GM23338 (cell line): ENCODE results near the gene SYNPO2. TPM values are rescaled to one million over a fixed set of nuclear protein-coding genes. Genes with fewer than 3 reads are reported as not detected.

Experiments
- ATAC-seq: fragments of 200-7000 bp; cut with Tn5 transposase; 3 replicates; pipeline ENCODE4 v1.9.1; 2020
- DNase-seq: peaks from one replicate; pipeline ENCODE4 v3.0.0-alpha.2; 2015; ENCODE audit warnings: low spot score
- H2AFZ ChIP-seq: fragments of 200-600 bp; sonication (generic); 2 replicates; pipeline ENCODE4 v1.8.0; 2016; ENCODE audit warnings: antibody characterized with exemption, mild to moderate bottlenecking, moderate library complexity
- H3F3A ChIP-seq: fragments of 200-600 bp; sonication (generic); replicated peaks from 2 replicates; pipeline ENCODE4 v1.8.0; 2017; ENCODE audit warnings: antibody characterized with exemption, mixed run types, low read depth
- H3K27ac ChIP-seq: fragments of 200-600 bp; sonication (generic); 2 replicates; pipeline ENCODE4 v1.6.1; 2016; ENCODE audit warnings: low read depth
- H3K27me3 ChIP-seq: fragments of 200-600 bp; sonication (generic); 2 replicates; pipeline ENCODE4 v1.8.0; 2016; ENCODE audit warnings: mild to moderate bottlenecking, mixed run types, moderate library complexity; ENCODE audit not compliant: insufficient read depth
- H3K36me3 ChIP-seq: fragments of 200-600 bp; sonication (generic); 2 replicates; pipeline ENCODE4 v1.8.0; 2016; ENCODE audit warnings: mild to moderate bottlenecking; ENCODE audit not compliant: insufficient read depth
- H3K4me1 ChIP-seq: fragments of 200-600 bp; sonication (generic); 2 replicates; pipeline ENCODE4 v1.8.0; 2016; ENCODE audit warnings: mild to moderate bottlenecking, moderate library complexity; ENCODE audit not compliant: insufficient read depth
- H3K4me2 ChIP-seq: fragments of 200-600 bp; sonication (generic); 2 replicates; pipeline ENCODE4 v1.7.1; 2017; ENCODE audit warnings: mixed run types
- H3K4me3 ChIP-seq: fragments of 200-600 bp; sonication (generic); 2 replicates; pipeline ENCODE4 v1.6.1; 2016; ENCODE audit warnings: mixed run types
- H3K79me2 ChIP-seq: fragments of 200-600 bp; sonication (generic); replicated peaks from 2 replicates; pipeline ENCODE4 v1.8.0; 2017; ENCODE audit warnings: mild to moderate bottlenecking; ENCODE audit not compliant: insufficient read depth
- H3K9me2 ChIP-seq: fragments of 200-600 bp; sonication (generic); 2 replicates; pipeline ENCODE4 v1.8.0; 2017; ENCODE audit not compliant: insufficient read depth
- H4K20me1 ChIP-seq: fragments of 200-600 bp; sonication (generic); replicated peaks from 2 replicates; pipeline ENCODE4 v1.8.0; 2017; ENCODE audit warnings: mild to moderate bottlenecking; ENCODE audit not compliant: insufficient read depth
- H3K27ac Mint-ChIP-seq: 2 replicates; pipeline ENCODE4 v1.8.0; 2020; ENCODE audit warnings: inconsistent platforms, mild to moderate bottlenecking, moderate library complexity, mixed read lengths
- H3K27me3 Mint-ChIP-seq: 3 replicates; pipeline ENCODE4 v1.8.0; 2022; ENCODE audit warnings: low read depth, mild to moderate bottlenecking, moderate library complexity, mixed read lengths, inconsistent platforms; ENCODE audit not compliant: insufficient read depth, poor library complexity
- H3K36me3 Mint-ChIP-seq: 3 replicates; pipeline ENCODE4 v1.8.0; 2021; ENCODE audit warnings: low read depth, mild to moderate bottlenecking, inconsistent platforms, moderate library complexity, mixed read lengths
- H3K4me1 Mint-ChIP-seq: 3 replicates; pipeline ENCODE4 v1.8.0; 2020; ENCODE audit warnings: mild to moderate bottlenecking, inconsistent platforms, mixed read lengths
- H3K4me3 Mint-ChIP-seq: 3 replicates; pipeline ENCODE4 v1.8.0; 2021; ENCODE audit warnings: moderate library complexity, mild to moderate bottlenecking, inconsistent platforms, mixed read lengths
- H3K9me3 Mint-ChIP-seq: 3 replicates; pipeline ENCODE4 v1.8.0; 2020; ENCODE audit warnings: moderate library complexity, mild to moderate bottlenecking, inconsistent platforms, mixed read lengths
- CREB1 ChIP-seq: fragments of 250-450 bp; sonication (Bioruptor Pico); IDR thresholded peaks from 2 replicates; pipeline ENCODE4 v1.5.0; 2020; ENCODE audit warnings: low read depth, mild to moderate bottlenecking, moderate library complexity
- EZH2 ChIP-seq: fragments of 200-600 bp; sonication (generic); IDR thresholded peaks from one replicate; pipeline ENCODE4 v1.8.0; 2017; ENCODE audit warnings: antibody characterized with exemption, mild to moderate bottlenecking, low read depth; ENCODE audit not compliant: unreplicated experiment
- EZH2phosphoT487 ChIP-seq: fragments of 200-600 bp; sonication (generic); IDR thresholded peaks from one replicate; pipeline ENCODE4 v1.8.1; 2018; ENCODE audit warnings: antibody characterized with exemption; ENCODE audit not compliant: unreplicated experiment
- JUNB ChIP-seq: IDR thresholded peaks from one replicate; pipeline ENCODE4 v1.6.1; 2016; ENCODE audit warnings: antibody characterized with exemption; ENCODE audit not compliant: unreplicated experiment
- POLR2AphosphoS5 ChIP-seq: IDR thresholded peaks from 2 replicates; pipeline ENCODE4 v1.6.1; 2016; ENCODE audit warnings: antibody characterized with exemption, low read depth
- STAT1 ChIP-seq: IDR thresholded peaks from one replicate; pipeline ENCODE4 v1.6.1; 2016; ENCODE audit warnings: antibody characterized with exemption; ENCODE audit not compliant: unreplicated experiment
- ZNF114 ChIP-seq: fragments of 250-450 bp; sonication (Bioruptor Pico); IDR thresholded peaks from 2 replicates; pipeline ENCODE4 v1.5.0; 2020; ENCODE audit warnings: mild to moderate bottlenecking, moderate library complexity
- polyA plus RNA-seq: library from polyadenylated mRNA; unstranded; fragments of >200 nt; fragmentation: Nextera tagmentation; extraction: Ambion mirVana; gene quantifications from 2 replicates; pipeline ENCODE4 v1.2.1, GENCODE V29; 2016
- total RNA-seq: library from RNA; depleted of rRNA; stranded (reverse); fragments of >200 nt; shearing (Covaris generic); gene quantifications from 2 replicates; pipeline ENCODE4 v1.2.3, GENCODE V29; 2014
- TF ChIP-seq, protein P1 (sequence below): fragments of 250-450 bp; sonication (Bioruptor Pico); IDR thresholded peaks from 2 replicates; pipeline ENCODE4 v1.5.0; 2020; ENCODE audit warnings: mild to moderate bottlenecking, moderate library complexity
- TF ChIP-seq, protein P2 (sequence below): IDR thresholded peaks from 2 replicates; pipeline ENCODE4 v1.6.1; 2016; ENCODE audit warnings: antibody characterized with exemption

SYNPO2 gene
- total and polyA plus RNA-seq, 2 experiments from 2014 or later = 2.1 to 3.4 TPM

DNA sequence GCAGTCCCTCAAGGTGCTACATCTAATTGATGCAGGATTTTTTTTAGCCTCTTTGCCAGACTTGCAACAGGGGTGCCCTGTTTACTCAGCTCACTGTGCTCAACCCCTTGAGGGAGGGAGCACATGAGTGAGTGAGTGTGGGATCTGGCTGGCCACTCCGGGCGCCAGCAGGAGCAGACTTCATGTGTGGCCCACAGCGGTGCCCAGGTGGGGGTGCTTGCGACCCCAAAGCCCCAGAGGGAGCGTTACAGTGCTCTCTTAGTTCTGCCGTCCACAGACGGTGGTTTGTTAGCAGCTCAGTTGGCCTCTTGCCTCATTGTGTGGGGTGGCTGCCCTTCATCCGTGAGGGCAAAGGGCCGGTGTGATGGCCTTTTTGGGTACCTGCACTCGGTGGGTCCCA lies 165.3 kb downstream of the SYNPO2 start:
- no peak overlapping the region for H3K27ac Mint-ChIP-seq
- DNase-seq = no peak
- Histone ChIP-seq H4K20me1 (no peaks in the 10 kb centered on the region), H3K4me1 (no peaks in the 10 kb centered on the region), H3F3A (no peaks in the 10 kb centered on the region), H3K27me3 (no peaks in the 10 kb centered on the region), H3K4me2 (no peak overlapping the region), H2AFZ (peak overlapping the region; percentile 72; the same call in 1 of the 2 replicates), H3K79me2 (no peaks in the 10 kb centered on the region), H3K4me3 (no peak overlapping the region), H3K9me2 (no peaks in the 10 kb centered on the region), H3K27ac (no peak overlapping the region), H3K36me3 (no peaks in the 10 kb centered on the region)
- H3K4me1 Mint-ChIP-seq = no peaks in the 10 kb centered on the region; the same call in 2 of the 3 replicates
- no peak for ATAC-seq
- no peak for TF ChIP-seq JUNB
- no peak for TF ChIP-seq STAT1
- TF ChIP-seq, protein P1, sequence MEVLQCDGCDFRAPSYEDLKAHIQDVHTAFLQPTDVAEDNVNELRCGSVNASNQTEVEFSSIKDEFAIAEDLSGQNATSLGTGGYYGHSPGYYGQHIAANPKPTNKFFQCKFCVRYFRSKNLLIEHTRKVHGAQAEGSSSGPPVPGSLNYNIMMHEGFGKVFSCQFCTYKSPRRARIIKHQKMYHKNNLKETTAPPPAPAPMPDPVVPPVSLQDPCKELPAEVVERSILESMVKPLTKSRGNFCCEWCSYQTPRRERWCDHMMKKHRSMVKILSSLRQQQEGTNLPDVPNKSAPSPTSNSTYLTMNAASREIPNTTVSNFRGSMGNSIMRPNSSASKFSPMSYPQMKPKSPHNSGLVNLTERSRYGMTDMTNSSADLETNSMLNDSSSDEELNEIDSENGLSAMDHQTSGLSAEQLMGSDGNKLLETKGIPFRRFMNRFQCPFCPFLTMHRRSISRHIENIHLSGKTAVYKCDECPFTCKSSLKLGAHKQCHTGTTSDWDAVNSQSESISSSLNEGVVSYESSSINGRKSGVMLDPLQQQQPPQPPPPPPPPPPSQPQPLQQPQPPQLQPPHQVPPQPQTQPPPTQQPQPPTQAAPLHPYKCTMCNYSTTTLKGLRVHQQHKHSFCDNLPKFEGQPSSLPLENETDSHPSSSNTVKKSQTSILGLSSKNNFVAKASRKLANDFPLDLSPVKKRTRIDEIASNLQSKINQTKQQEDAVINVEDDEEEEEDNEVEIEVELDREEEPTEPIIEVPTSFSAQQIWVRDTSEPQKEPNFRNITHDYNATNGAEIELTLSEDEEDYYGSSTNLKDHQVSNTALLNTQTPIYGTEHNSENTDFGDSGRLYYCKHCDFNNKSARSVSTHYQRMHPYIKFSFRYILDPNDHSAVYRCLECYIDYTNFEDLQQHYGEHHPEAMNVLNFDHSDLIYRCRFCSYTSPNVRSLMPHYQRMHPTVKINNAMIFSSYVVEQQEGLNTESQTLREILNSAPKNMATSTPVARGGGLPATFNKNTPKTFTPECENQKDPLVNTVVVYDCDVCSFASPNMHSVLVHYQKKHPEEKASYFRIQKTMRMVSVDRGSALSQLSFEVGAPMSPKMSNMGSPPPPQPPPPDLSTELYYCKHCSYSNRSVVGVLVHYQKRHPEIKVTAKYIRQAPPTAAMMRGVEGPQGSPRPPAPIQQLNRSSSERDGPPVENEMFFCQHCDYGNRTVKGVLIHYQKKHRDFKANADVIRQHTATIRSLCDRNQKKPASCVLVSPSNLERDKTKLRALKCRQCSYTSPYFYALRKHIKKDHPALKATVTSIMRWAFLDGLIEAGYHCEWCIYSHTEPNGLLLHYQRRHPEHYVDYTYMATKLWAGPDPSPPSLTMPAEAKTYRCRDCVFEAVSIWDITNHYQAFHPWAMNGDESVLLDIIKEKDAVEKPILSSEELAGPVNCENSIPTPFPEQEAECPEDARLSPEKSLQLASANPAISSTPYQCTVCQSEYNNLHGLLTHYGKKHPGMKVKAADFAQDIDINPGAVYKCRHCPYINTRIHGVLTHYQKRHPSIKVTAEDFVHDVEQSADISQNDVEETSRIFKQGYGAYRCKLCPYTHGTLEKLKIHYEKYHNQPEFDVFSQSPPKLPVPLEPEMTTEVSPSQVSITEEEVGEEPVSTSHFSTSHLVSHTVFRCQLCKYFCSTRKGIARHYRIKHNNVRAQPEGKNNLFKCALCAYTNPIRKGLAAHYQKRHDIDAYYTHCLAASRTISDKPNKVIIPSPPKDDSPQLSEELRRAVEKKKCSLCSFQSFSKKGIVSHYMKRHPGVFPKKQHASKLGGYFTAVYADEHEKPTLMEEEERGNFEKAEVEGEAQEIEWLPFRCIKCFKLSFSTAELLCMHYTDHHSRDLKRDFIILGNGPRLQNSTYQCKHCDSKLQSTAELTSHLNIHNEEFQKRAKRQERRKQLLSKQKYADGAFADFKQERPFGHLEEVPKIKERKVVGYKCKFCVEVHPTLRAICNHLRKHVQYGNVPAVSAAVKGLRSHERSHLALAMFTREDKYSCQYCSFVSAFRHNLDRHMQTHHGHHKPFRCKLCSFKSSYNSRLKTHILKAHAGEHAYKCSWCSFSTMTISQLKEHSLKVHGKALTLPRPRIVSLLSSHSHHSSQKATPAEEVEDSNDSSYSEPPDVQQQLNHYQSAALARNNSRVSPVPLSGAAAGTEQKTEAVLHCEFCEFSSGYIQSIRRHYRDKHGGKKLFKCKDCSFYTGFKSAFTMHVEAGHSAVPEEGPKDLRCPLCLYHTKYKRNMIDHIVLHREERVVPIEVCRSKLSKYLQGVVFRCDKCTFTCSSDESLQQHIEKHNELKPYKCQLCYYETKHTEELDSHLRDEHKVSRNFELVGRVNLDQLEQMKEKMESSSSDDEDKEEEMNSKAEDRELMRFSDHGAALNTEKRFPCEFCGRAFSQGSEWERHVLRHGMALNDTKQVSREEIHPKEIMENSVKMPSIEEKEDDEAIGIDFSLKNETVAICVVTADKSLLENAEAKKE (CRISPR knock-in tag) = no peak
- TF ChIP-seq, protein P2, sequence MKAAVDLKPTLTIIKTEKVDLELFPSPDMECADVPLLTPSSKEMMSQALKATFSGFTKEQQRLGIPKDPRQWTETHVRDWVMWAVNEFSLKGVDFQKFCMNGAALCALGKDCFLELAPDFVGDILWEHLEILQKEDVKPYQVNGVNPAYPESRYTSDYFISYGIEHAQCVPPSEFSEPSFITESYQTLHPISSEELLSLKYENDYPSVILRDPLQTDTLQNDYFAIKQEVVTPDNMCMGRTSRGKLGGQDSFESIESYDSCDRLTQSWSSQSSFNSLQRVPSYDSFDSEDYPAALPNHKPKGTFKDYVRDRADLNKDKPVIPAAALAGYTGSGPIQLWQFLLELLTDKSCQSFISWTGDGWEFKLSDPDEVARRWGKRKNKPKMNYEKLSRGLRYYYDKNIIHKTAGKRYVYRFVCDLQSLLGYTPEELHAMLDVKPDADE = no peak
- no peak for TF ChIP-seq ZNF114 (CRISPR knock-in tag)
- no peak for TF ChIP-seq EZH2
- TF ChIP-seq POLR2AphosphoS5 = no peak
- TF ChIP-seq CREB1 (CRISPR knock-in tag) = no peak
- TF ChIP-seq EZH2phosphoT487 = no peak
- H3K9me3 Mint-ChIP-seq = no peaks in the 10 kb centered on the region
- peaks cover 3% of the 10 kb centered on the region for H3K27me3 Mint-ChIP-seq
- no peak overlapping the region for H3K4me3 Mint-ChIP-seq
- H3K36me3 Mint-ChIP-seq = no peaks in the 10 kb centered on the region
